DOHH2 (cell line): ENCODE results near the gene SLC39A11.

Source experiments
- EZH2phosphoT487 ChIP-seq: fragments of 200-600 bp; sonication (generic); IDR thresholded peaks from 2 replicates; pipeline ENCODE4 v1.6.1; 2017; ENCODE audit warnings: borderline replicate concordance, mild to moderate bottlenecking, antibody characterized with exemption, low read length, moderate library complexity, mixed read lengths
- TF ChIP-seq, protein P1 (sequence below): fragments of 200-600 bp; sonication (generic); IDR thresholded peaks from one replicate; pipeline ENCODE4 v1.5.1; 2014; ENCODE audit warnings: antibody characterized with exemption, mild to moderate bottlenecking, low read depth, low read length; ENCODE audit not compliant: poor library complexity, severe bottlenecking

DNA sequence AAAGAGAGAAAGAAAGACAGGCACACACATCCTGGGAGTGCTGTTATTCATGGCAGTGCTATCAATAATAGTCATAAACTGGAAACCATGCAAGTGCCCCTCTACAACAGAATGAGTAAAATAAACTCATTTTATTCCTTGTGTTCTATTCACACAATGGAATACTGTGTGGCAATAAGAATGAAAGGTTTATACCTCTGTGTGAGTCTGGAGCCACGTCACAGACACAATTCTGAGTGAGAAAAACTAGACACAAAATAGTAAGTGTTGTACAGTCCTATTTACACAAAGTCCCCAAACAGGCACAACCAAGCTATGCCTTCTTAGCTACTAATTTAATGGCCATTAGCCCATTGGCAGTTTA is 429.7 kb downstream of the SLC39A11 start:
- TF ChIP-seq, protein P1, sequence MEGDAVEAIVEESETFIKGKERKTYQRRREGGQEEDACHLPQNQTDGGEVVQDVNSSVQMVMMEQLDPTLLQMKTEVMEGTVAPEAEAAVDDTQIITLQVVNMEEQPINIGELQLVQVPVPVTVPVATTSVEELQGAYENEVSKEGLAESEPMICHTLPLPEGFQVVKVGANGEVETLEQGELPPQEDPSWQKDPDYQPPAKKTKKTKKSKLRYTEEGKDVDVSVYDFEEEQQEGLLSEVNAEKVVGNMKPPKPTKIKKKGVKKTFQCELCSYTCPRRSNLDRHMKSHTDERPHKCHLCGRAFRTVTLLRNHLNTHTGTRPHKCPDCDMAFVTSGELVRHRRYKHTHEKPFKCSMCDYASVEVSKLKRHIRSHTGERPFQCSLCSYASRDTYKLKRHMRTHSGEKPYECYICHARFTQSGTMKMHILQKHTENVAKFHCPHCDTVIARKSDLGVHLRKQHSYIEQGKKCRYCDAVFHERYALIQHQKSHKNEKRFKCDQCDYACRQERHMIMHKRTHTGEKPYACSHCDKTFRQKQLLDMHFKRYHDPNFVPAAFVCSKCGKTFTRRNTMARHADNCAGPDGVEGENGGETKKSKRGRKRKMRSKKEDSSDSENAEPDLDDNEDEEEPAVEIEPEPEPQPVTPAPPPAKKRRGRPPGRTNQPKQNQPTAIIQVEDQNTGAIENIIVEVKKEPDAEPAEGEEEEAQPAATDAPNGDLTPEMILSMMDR = no peak
- no peak for TF ChIP-seq EZH2phosphoT487
